ENCODE results near the gene ABHD16B.

DNA sequence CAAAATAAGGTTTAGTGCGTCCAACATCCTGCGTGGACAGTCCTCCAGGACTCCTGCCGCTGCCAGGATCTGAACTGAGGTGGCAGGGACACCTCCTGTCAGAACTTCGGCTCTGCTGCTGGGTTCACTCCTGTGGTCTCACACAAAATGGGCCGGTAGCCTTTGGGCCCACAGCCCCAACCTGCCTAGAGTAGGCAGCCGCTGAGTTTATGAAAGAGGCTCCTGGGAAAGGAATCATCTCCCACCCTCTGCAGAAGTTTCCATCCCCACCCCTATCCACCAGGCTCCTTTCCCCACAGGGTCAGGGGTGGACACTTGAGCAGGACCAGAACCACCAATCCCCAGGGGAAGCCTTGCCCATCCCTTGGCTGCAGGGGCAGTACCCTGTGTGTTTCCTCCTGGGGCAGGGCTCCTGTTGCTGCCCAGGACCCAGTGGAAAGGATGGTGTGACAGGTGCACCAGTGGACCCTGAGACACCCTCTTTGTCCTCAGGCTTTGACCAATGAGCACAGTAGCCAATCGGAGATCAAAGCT lies 2.1 kb upstream of the ABHD16B start:
- TF ChIP-seq TARDBP (IDR thresholded peaks at IDR 0.05), result no peak
- no peak for TF ChIP-seq ELF4 (IDR thresholded peaks at IDR 0.05)
- no peak for TF ChIP-seq BHLHE40 (IDR thresholded peaks at IDR 0.05; ENCODE audit: borderline replicate concordance)
- TF ChIP-seq CTBP1 (IDR thresholded peaks at IDR 0.05; ENCODE audit: borderline replicate concordance), result no peak
- no peak for TF ChIP-seq LEF1 (IDR thresholded peaks at IDR 0.05; ENCODE audit: borderline replicate concordance)
